HepG2 (cell line): ENCODE measurements around the gene MME.

Source experiments
- CREB1 ChIP-seq, 2 experiments: fragments of 450-650 bp in 1 of 2; IDR thresholded peaks; 2 replicates each; pipeline ENCODE4 v1.6.1; 2016 to 2017; ENCODE audit warnings: control low read depth in 1 of 2, mild to moderate bottlenecking in 1 of 2, missing compliant biosample characterization in 1 of 2, missing genetic modification characterization in 1 of 2
- CTCF ChIP-seq: sonication (generic); formaldehyde crosslinking; IDR thresholded peaks from 2 replicates; pipeline ENCODE4 v1.5.0; 2020; ENCODE audit warnings: mild to moderate bottlenecking, missing genetic modification reagents, moderate library complexity
- EEA1 ChIP-seq: sonication (generic); formaldehyde crosslinking; IDR thresholded peaks from 2 replicates; pipeline ENCODE4 v1.5.1; 2020; ENCODE audit warnings: mild to moderate bottlenecking, missing genetic modification reagents, borderline replicate concordance
- HCFC1 ChIP-seq: fragments of 150-350 bp; IDR thresholded peaks from 2 replicates; pipeline ENCODE4 v1.6.1; 2014; ENCODE audit warnings: low read depth, low read length
- IRF2 ChIP-seq: IDR thresholded peaks from 2 replicates; pipeline ENCODE4 v1.6.1; 2018; ENCODE audit warnings: missing genetic modification reagents, missing compliant biosample characterization
- MED1 ChIP-seq: sonication (generic); formaldehyde crosslinking; IDR thresholded peaks from 2 replicates; pipeline ENCODE4 v1.4.0; 2020; ENCODE audit warnings: missing genetic modification reagents
- NFIC ChIP-seq: IDR thresholded peaks from 2 replicates; pipeline ENCODE4 v1.6.1; 2012; ENCODE audit warnings: mild to moderate bottlenecking, low read length, inconsistent platforms
- SMARCC2 ChIP-seq: fragments of 450-650 bp; IDR thresholded peaks from 2 replicates; pipeline ENCODE4 v1.6.1; 2017; ENCODE audit warnings: antibody characterized with exemption, mild to moderate bottlenecking
- SOX5 ChIP-seq: IDR thresholded peaks from 2 replicates; pipeline ENCODE4 v1.6.1; 2016; ENCODE audit warnings: borderline replicate concordance
- THYN1 ChIP-seq: sonication (generic); formaldehyde crosslinking; IDR thresholded peaks from 2 replicates; pipeline ENCODE4 v1.8.1; 2023; ENCODE audit warnings: low read depth, mild to moderate bottlenecking, moderate library complexity, missing genetic modification reagents, borderline replicate concordance
- UBTF ChIP-seq: sonication (generic); formaldehyde crosslinking; IDR thresholded peaks from 2 replicates; pipeline ENCODE4 v1.4.0; 2020; ENCODE audit warnings: mild to moderate bottlenecking, missing genetic modification reagents
- XBP1 ChIP-seq: sonication (generic); formaldehyde crosslinking; IDR thresholded peaks from 2 replicates; pipeline ENCODE4 v1.5.0; 2020; ENCODE audit warnings: missing genetic modification reagents
- ZBTB34 ChIP-seq: sonication (generic); formaldehyde crosslinking; IDR thresholded peaks from 2 replicates; pipeline ENCODE4 v1.8.0; 2022; ENCODE audit warnings: mild to moderate bottlenecking, missing genetic modification reagents
- ZNF101 ChIP-seq: sonication (generic); formaldehyde crosslinking; IDR thresholded peaks from 2 replicates; pipeline ENCODE4 v1.4.0; 2020; ENCODE audit warnings: mild to moderate bottlenecking, low read depth, missing genetic modification reagents, borderline replicate concordance

- no peak for TF ChIP-seq SMARCC2
- TF ChIP-seq CTCF = no peak
- no peak for TF ChIP-seq HCFC1
- TF ChIP-seq EEA1 (CRISPR knock-in tag) = no peak
- TF ChIP-seq THYN1 = no peak
- no peak for TF ChIP-seq NFIC
- no peak for TF ChIP-seq SOX5
- no peak for TF ChIP-seq XBP1 (CRISPR knock-in tag)
- no peak for TF ChIP-seq CREB1 (IDR thresholded peaks at IDR 0.05)
- no peak for TF ChIP-seq CREB1 (CRISPR knock-in tag; IDR thresholded peaks at IDR 0.05)
- no peak for TF ChIP-seq UBTF (CRISPR knock-in tag)
- TF ChIP-seq MED1 = no peak
- no peak for TF ChIP-seq ZNF101
- no peak for TF ChIP-seq IRF2 (CRISPR knock-in tag)
- TF ChIP-seq ZBTB34 = no peak
Observed at GRCh38 chr3:155112661-155113389, 32.7 kb downstream of the MME start.
